ENCODE measurements around the gene PRKD1. TPM values are rescaled to one million over a fixed set of nuclear protein-coding genes. Genes with fewer than 3 reads are reported as not detected.
A peak's percentile ranks its signal among the peaks of the same experiment; 100 is the strongest.
"Not testable (repeated sequence)": the region's sequence is repeated elsewhere in the genome, so short reads cannot be mapped to it uniquely, and the experiment has no call there.

PRKD1 gene
- total RNA-seq, 1 donor from 2014 or later: 6.7 TPM

GRCh38 chr14:29865299-29865698 lies 62.3 kb downstream of the PRKD1 start:
- TF ChIP-seq CTCF (IDR thresholded peaks at IDR 0.05): no peak
- ATAC-seq (ENCODE audit: low read depth) (no peak), DNase-seq (no peak)
- H3K4me1 Mint-ChIP-seq: peaks cover 3% of the 10 kb centered on the region
- H3K36me3 Mint-ChIP-seq (ENCODE audit: low read depth): no peaks in the 10 kb centered on the region
- POLR2A ChIA-PET: no interaction called here
- no peaks in the 10 kb centered on the region for H3K27me3 Mint-ChIP-seq
- CTCF ChIA-PET: no interaction called here
- H3K9me3 Mint-ChIP-seq: no peaks in the 10 kb centered on the region
- H3K4me3 Mint-ChIP-seq: no peak overlapping the region
- intact Hi-C loops (cut with micrococcal nuclease): no loop called here
- no peak overlapping the region for H3K27ac Mint-ChIP-seq

- CTCF ChIA-PET: no interaction called here
- Mint-ChIP-seq H3K4me3 (no peak overlapping the region), H3K27me3 (no peaks in the 10 kb centered on the region), H3K27ac (no peak overlapping the region), H3K36me3 (ENCODE audit: low read depth) (no peaks in the 10 kb centered on the region), H3K9me3 (no peaks in the 10 kb centered on the region), H3K4me1 (peaks cover 27% of the 10 kb centered on the region)
- DNase-seq: no peak
- no peak for TF ChIP-seq CTCF (IDR thresholded peaks at IDR 0.05)
- no peak for ATAC-seq (ENCODE audit: low read depth)
- intact Hi-C loops (cut with micrococcal nuclease): no loop called here
- POLR2A ChIA-PET: no interaction called here
These were observed 65.7 kb downstream of the PRKD1 start for GRCh38 chr14:29861996-29862395.

GRCh38 chr14:29858299-29858698 lies 69.3 kb downstream of the PRKD1 start:
- Mint-ChIP-seq H3K27me3 (no peaks in the 10 kb centered on the region), H3K9me3 (peaks cover 15% of the 10 kb centered on the region), H3K4me1 (peaks cover 43% of the 10 kb centered on the region), H3K36me3 (ENCODE audit: low read depth) (peaks cover 5% of the 10 kb centered on the region), H3K27ac (peak overlapping the region; percentile 98), H3K4me3 (peak overlapping the region; percentile 80)
- DNase-seq: no peak
- TF ChIP-seq CTCF (IDR thresholded peaks at IDR 0.05): no peak
- ChIA-PET CTCF (interaction anchor here (1.4 kb wide), 1 partner anchor 70 kb away, joined by 3 read pairs; the partner anchor contains the start of gene PRKD1), POLR2A (interaction anchor here (0.8 to 3.0 kb wide), 4 partner anchors 11 to 1635 kb away, joined by 3 to 19 read pairs (median 9); no protein-coding TSS in a partner anchor)
- intact Hi-C loops (cut with micrococcal nuclease): loop anchor here (1.0 to 10.0 kb wide), 3 partner anchors 59 to 1167 kb away; partner anchors contain the start of genes AP4S1, PRKD1 and STRN3
- ATAC-seq (ENCODE audit: low read depth): peak; percentile 80

DNA sequence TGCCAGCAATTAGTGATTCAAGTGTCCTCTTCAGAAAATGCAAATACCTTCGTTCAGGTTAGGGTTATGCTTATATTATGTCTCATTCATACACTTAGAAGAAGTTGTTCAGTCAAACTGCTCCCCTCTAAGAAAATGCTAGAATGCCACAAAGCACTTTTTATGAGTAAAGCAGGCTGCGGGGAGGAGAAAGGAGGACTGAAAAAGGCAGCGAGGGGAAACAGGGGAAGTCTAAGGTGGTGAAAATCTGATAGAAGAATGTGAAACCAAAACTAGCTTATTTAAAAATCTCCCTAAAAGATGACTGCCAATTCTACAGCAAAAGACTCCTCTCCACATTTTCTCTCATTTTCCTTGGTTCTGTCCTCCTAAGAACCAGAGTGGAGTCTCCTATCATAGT lies 70.1 kb downstream of the PRKD1 start:
- TF ChIP-seq CTCF (IDR thresholded peaks at IDR 0.05): no peak
- Mint-ChIP-seq H3K27ac (peak overlapping the region; percentile 98), H3K4me1 (peaks cover 43% of the 10 kb centered on the region), H3K27me3 (no peaks in the 10 kb centered on the region), H3K36me3 (ENCODE audit: low read depth) (peaks cover 5% of the 10 kb centered on the region), H3K9me3 (peaks cover 18% of the 10 kb centered on the region), H3K4me3 (peak overlapping the region; percentile 80)
- peak; percentile 77 for ATAC-seq (ENCODE audit: low read depth)
- intact Hi-C loops (cut with micrococcal nuclease): loop anchor here (1.0 to 10.0 kb wide), 2 partner anchors 11 to 1167 kb away; partner anchors contain the start of genes AP4S1 and STRN3
- POLR2A ChIA-PET: interaction anchor here (0.8 to 3.0 kb wide), 5 partner anchors 11 to 1636 kb away, joined by 3 to 19 read pairs (median 5); no protein-coding TSS in a partner anchor
- no peak for DNase-seq
- CTCF ChIA-PET: interaction anchor here (0.8 to 1.4 kb wide), 2 partner anchors 10 to 71 kb away, joined by 3 to 4 read pairs; partner anchors contain the start of gene PRKD1

DNA sequence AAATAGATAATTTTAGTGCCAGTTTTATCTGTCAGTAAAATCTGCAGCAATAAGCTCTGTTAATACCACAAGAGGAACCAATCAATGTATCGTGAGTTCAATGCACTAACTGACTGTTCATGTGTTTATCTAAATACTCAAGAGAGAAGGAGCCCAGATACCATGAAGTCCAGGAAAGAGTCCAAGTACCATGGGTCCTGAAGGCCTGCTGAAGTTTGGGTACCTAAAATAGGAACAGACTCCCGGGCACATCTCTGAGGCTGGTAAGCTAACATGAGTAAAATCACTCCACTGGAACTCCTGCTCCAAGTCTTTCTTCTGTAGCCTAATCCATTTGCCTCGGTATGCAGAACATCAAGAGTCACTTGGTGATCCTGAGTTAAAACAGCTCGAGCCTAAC lies 71.1 kb downstream of the PRKD1 start:
- DNase-seq (no peak), ATAC-seq (ENCODE audit: low read depth) (no peak)
- ChIA-PET CTCF (interaction anchor here (0.8 to 1.5 kb wide), 3 partner anchors 9 to 33 kb away, joined by 3 to 5 read pairs (median 4); no protein-coding TSS in a partner anchor), POLR2A (interaction anchor here (1.1 to 2.2 kb wide), 2 partner anchors 57 to 71 kb away, joined by 5 to 15 read pairs; no protein-coding TSS in a partner anchor)
- intact Hi-C loops (cut with micrococcal nuclease): loop anchor here (10.0 kb wide), 1 partner anchor 1168 kb away; the partner anchor contains the start of genes AP4S1 and STRN3
- Mint-ChIP-seq H3K4me3 (peak overlapping the region; percentile 80), H3K9me3 (peaks cover 25% of the 10 kb centered on the region), H3K36me3 (ENCODE audit: low read depth) (peaks cover 5% of the 10 kb centered on the region), H3K4me1 (peaks cover 40% of the 10 kb centered on the region), H3K27ac (peak overlapping the region; percentile 98), H3K27me3 (no peaks in the 10 kb centered on the region)
- TF ChIP-seq CTCF (IDR thresholded peaks at IDR 0.05): no peak

DNA sequence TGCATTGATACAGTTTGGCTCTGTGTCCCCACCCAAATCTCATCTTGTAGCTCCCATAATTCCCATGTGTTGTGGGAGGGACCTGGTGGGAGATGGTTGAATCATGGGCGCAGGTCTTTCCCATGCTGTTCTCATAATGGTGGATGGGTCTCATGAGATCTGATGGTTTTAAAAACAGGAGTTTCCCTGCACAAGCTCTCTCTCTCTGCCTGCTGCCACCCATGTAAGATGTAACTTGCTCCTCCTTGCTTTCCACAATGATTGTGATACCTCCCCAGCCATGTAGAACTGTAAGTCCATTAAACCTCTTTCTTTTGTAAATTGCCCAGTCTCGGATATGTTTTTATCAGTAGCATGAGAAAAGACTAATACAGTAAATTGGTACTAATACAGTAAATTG lies 74.0 kb downstream of the PRKD1 start:
- H3K36me3 Mint-ChIP-seq (ENCODE audit: low read depth); POLR2A ChIA-PET; ATAC-seq (ENCODE audit: low read depth); CTCF ChIA-PET; H3K4me3 Mint-ChIP-seq; DNase-seq; H3K27ac Mint-ChIP-seq; H3K27me3 Mint-ChIP-seq: not testable (repeated sequence)
- intact Hi-C loops (cut with micrococcal nuclease): loop anchor here (10.0 kb wide), 1 partner anchor 1171 kb away; the partner anchor contains the start of genes AP4S1 and STRN3
- Mint-ChIP-seq H3K9me3 (peaks cover 30% of the 10 kb centered on the region), H3K4me1 (peaks cover 33% of the 10 kb centered on the region)

Measured in activated B cell treated with CpG ODN at 0.5 μM for 24 hours (primary cell).